GM19324 (cell line): ENCODE measurements around the gene PRAC2.
"Not testable (repeated sequence)": the region's sequence is repeated elsewhere in the genome, so short reads cannot be mapped to it uniquely, and the experiment has no call there.

Experiments
- ATAC-seq: cut with Tn5 transposase; IDR thresholded peaks from one replicate; pipeline ENCODE4 v1.9.1; 2021; ENCODE audit warnings: mild to moderate bottlenecking, moderate library complexity; ENCODE audit not compliant: unreplicated experiment, low FRiP score

Gene PRAC2

DNA sequence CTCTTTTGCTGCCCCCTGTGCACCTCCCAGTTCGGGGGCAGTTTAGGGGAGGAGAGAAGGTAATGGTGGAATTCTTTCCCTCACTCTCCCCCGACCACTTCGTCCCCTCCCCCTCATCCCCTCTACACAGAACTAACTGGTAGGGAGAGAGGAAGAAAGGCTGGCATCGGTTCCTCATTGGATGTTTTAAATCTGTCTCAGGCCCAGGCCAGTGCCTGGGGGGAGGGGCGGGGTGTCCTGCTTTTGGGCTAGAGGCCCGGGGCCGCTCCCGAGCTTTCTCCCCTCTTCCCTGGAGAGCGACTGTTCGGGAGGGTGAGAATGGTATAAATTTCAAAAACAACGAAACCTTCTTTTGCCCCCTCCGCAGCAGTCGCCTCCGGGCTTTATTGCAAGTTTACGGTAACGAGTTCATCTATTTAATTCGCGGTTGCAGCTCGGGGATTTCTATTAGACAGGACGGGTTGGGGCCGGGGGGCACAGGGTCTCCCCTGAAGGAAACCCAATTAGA is at the start of gene PRAC2:
Gene PRAC2, plus strand, starts transcription at position 271 of the 508 bp plus-strand sequence. CDS start 1,226 bp downstream, outside the sequence.
- no peak for ATAC-seq

DNA sequence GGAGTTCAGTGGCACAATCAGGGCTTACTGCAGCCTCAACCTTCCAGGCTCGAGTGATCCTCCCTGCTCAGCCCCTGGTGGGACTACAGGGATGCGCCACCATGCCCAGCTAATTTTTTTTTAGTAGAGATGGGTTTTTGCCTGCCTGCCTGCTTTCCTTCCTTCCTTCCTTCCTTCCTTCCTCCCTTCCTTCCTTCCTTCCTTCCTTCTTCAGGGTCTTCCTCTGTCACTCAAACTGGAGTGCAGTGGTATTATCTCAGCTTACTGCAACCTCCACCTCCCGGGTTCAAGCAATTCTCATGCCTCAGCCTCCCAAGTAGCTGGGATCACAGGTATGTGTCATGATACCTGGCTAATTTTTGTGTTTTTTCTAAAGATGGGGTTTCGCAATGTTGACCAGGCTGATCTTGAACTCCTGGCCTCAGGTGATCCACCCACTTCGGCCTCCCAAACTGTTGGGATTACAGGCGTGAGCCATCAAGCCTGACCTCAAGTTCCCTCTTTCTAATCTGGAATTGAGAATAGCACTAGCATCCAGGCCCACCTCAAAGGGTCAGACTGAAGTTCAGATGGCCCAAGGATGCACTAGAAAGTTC is 45.9 kb upstream of the PRAC2 start:
- ATAC-seq = no peak

GRCh38 chr17:48678141-48678971 is 44.6 kb upstream of the PRAC2 start:
- no peak for ATAC-seq

GRCh38 chr17:48679385-48680096 is 43.4 kb upstream of the PRAC2 start:
- no peak for ATAC-seq

DNA sequence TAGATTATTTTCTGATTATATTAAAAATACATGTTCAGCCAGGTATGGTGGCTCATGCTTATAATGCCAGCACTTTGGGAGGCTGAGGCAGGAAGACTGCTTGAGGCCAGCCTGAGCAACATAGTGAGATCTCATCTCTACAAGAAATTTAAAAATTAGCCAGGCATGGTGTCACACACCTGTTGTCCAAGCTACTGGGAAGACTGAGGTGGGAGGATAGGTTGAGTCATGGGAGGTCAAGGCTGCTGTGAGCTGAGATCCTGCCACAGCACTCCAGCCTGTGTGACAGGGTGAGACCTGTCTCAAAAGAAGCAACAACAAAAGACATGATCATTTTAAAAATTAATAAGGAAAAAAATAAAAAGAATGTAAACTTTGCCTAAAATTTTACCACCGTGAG is 41.4 kb upstream of the PRAC2 start:
- ATAC-seq = no peak

- no peak for ATAC-seq
These were observed 32.3 kb upstream of the PRAC2 start for GRCh38 chr17:48690655-48691054.

- ATAC-seq = no peak
These were observed 30.9 kb upstream of the PRAC2 start for GRCh38 chr17:48692049-48692448.

- ATAC-seq = no peak
These were observed 29.8 kb upstream of the PRAC2 start for GRCh38 chr17:48693178-48693577.

- ATAC-seq = no peak
These were observed 21.0 kb upstream of the PRAC2 start for GRCh38 chr17:48701864-48702532.

DNA sequence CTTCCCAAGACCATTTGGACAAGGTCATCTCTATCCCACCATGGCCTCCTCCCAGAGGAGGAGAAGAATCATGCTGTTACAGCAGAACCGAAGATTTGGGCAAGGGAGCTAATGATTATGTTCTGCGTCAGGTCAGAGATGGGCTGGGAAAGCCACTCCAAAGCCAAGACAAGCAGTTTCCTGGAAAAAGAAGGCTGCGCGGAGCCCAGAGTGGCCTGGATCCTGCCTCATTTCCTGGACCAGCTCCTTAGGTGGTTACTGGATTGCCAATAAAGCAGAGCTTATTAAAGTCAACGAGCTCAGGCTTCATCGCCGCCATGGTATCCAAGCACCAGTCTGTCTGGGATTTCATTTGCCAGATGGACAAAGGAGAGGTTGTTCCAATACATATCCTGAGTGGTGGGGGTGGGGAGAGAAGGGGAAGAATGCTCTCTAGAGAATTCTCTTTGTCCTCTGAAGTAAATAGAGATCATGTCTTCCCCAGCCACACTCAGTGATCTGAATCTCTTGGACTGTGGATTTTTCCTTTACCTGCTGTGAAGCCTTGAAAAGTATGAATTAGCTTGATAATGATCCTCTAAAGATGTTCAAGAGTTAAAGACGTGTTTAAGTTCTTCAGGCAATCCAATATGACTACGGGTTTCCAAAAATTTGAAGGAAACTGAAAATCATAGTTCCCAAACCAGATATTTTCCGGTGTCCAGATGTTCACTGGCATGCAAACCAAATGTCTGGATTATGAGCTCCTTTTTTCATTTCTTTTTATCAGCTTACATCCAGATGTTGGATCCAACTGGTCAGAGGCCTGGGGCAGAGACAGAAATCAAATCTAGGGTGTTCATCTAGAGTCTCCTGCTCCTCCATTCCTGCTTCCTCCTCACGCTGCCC is 18.4 kb upstream of the PRAC2 start:
- no peak for ATAC-seq

DNA sequence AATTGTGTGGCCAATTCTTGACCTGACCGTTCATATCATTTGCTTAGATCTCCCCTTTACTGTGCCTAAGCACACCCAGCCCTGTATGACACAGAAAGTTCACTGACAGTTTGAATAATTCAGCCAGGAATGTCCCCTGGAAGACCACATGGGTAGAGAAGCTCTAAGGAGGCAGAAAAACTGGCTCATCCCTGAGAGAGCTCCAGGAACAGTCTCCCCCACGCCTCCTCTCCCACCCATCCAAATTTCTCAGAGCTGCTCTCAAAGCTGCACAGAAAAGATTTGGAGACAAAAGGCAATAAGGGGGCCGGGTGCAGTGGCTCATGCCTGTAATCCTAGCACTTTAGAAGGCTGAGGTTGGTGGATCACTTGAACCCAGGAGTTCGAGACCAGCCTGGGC is 11.9 kb upstream of the PRAC2 start:
- ATAC-seq = no peak

DNA sequence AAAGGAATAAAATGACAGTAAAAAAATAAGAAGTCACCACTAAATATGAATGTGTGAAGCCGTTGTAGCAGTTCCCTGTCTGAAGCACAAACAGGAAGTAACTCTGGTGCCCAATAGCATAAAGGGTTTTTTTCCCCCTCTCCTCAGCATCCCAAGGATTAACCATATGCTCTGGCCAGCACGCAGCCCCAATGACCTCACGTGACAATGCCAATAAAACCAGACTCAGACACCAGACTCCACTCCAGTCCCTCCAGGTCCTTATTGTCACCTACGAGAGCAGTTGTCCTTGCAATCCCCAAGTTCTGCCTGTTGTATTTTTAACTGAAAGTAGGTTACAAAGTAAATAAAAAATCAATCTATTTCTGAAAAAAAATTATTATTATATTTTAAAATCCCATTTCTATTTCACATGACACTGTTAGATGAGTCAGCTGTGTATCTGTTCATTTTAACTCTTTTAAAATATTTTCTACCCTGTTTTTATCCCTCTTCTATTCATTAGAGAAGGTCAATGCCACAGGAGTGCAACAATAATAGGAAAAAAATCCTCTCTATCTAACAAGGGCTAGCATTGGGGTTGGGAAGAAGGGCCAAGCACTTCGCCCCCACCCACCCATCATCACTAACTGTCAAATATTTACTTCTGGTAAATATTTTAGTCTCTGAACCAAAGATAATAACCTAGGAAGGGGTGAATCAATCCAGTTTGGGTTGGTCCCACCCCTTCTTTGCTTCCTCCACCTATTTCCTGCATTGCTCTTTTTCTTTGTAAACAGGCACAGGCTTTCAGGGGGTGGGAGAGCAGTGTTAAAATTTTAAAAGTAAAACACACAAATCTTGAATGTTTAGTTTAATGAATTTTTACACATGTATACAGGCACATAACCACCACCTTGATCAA is 7.2 kb upstream of the PRAC2 start:
- ATAC-seq = no peak

GRCh38 chr17:48716549-48716948 is 6.4 kb upstream of the PRAC2 start:
- ATAC-seq = not testable (repeated sequence)

- no peak for ATAC-seq
These were observed 5.4 kb upstream of the PRAC2 start for GRCh38 chr17:48717367-48718226.

GRCh38 chr17:48718227-48718760 is 4.7 kb upstream of the PRAC2 start:
- no peak for ATAC-seq

DNA sequence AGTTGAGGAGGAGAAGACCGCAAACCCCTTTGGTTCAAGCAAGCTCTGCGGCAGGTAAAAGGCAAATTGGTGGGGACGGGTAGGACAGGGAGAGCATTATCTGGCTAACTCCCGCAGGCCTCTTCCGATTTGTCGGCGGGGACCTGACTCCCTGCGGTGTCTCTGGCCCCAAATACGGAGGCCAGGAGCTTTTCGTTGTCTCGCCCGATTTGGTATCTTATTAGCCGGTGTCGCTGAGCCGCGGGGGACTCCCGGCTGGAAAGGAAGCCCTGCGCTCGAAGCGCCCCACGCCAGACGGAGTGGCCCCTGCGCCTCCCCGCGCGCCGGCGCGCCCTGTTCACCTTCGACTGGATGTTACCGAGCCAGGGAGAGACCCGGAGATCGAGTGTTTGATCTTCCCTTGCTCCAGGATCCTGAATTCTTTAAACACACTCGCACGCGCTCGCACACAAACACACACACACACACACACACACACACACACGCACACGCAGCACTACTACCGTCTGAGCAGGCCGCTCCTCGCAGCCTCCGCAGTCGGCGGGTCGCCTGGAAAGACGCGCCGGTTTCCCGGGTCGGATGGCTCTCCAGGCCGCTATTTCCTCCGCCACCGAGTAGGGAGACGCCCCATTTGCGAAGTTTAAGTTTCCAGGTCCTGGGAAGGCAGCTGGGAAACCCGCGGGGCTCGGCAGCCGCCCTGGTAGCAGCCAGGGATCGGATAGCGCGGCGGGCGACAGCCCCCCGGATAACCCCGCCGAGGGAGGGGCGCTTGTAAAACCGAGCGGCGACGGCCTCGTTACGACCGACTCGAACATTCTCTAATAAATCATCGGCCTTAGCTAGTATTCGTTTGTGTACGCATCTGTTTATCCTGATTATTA is 4.0 kb upstream of the PRAC2 start:
- ATAC-seq = no peak
